Measurements from ENCODE around the gene RGS8.

RGS8 gene

DNA sequence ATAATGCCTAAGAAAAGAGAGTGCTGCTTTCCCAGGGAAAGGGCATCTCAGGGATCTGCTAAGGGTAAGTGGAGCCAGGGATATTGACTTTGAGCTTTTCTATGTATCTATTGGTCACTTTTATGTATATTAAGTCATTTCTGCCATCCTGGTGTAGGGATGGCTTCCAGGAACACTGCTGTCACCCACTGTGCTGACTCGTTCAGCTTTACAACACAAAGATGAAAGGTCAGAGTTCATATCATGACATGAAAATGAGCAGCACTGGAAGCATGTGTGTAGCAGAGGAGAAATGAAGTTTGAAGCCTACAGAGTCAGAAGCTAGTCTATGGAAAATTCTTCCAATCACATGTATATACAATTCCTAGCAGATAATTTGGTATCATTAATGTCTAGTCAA is 37.1 kb upstream of the RGS8 start:
- TF ChIP-seq, protein P1, sequence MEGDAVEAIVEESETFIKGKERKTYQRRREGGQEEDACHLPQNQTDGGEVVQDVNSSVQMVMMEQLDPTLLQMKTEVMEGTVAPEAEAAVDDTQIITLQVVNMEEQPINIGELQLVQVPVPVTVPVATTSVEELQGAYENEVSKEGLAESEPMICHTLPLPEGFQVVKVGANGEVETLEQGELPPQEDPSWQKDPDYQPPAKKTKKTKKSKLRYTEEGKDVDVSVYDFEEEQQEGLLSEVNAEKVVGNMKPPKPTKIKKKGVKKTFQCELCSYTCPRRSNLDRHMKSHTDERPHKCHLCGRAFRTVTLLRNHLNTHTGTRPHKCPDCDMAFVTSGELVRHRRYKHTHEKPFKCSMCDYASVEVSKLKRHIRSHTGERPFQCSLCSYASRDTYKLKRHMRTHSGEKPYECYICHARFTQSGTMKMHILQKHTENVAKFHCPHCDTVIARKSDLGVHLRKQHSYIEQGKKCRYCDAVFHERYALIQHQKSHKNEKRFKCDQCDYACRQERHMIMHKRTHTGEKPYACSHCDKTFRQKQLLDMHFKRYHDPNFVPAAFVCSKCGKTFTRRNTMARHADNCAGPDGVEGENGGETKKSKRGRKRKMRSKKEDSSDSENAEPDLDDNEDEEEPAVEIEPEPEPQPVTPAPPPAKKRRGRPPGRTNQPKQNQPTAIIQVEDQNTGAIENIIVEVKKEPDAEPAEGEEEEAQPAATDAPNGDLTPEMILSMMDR (IDR thresholded peaks at IDR 0.05; ENCODE audit: control insufficient read depth, insufficient read depth, low read depth, low read length, missing control alignments), result no peak
- no peak overlapping the region for H3K4me3 ChIP-seq (ENCODE audit: control insufficient read depth, low read depth, low read length)
- DNase-seq (ENCODE audit: low read depth), result no peak

DNA sequence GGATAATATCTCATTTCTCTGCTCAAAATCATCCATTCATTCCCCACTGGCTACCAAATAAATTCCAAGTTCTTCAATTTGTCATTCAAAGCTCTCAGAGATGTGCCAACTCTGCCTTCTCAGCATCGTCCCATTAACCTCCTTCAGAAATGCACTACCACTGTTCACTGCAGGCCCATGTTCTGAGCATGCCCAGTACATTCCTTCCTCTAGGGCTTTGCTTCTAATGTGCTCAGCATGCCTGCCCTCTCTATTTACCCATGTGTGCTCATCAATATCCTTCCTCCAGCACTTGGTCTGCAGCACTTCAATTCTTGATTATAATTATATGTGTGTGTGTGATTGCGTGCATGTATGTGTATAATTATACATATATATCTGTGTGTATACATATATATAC is 36.1 kb upstream of the RGS8 start:
- DNase-seq (ENCODE audit: low read depth), result no peak
- TF ChIP-seq, protein P1 (IDR thresholded peaks at IDR 0.05; ENCODE audit: control insufficient read depth, insufficient read depth, low read depth, low read length, missing control alignments), result peak; percentile 33

DNA sequence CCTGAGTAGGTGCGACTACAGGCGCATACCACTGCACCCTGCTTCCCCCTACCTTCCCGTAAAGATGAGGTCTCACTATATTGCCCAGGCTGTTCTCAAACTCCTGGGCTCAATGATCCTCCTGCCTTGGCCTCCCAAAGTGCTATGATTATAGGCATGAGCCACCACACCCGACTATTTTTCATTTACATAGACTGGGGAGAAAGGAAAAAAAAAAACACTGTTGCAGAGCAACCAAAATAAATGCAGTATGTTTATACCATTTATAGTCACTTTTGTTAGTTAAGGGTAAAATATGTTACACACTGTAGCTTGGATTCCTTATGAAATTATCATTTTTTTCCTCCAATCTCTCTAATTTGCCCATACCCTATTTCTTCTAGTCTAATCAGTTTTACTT is 35.2 kb upstream of the RGS8 start:
- TF ChIP-seq, protein P1 (IDR thresholded peaks at IDR 0.05; ENCODE audit: control insufficient read depth, insufficient read depth, low read depth, low read length, missing control alignments), result no peak
- DNase-seq (ENCODE audit: low read depth), result no peak
- H3K4me3 ChIP-seq (ENCODE audit: control insufficient read depth, low read depth, low read length), result no peak overlapping the region

More for the DNA sequence above, 36.1 kb upstream of the RGS8 start:
- H3K4me3 ChIP-seq (ENCODE audit: control insufficient read depth, low read depth, low read length), result no peak overlapping the region

DNA sequence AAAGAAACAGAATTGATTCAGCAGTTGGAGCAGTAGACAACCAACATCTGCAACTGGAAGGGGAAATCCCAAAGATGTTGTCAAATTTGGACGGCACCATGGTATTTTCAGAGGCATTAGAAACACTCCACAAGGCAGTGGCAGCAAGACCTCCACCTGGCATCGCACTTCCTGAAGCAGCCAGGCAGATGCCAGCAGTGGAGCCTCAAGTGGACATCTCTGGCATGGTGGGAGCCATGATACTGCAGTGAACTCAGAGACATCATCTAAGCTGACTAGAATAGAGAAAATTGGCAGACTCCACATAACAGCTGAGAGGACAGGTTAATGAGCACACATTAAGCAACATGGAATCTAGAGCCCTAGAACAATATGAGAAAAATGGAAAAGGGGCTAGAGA is 33.9 kb upstream of the RGS8 start:
- no peak for DNase-seq (ENCODE audit: low read depth)
- TF ChIP-seq, protein P1 (IDR thresholded peaks at IDR 0.05; ENCODE audit: control insufficient read depth, insufficient read depth, low read depth, low read length, missing control alignments), result peak; percentile 8
- no peak overlapping the region for H3K4me3 ChIP-seq (ENCODE audit: control insufficient read depth, low read depth, low read length)

DNA sequence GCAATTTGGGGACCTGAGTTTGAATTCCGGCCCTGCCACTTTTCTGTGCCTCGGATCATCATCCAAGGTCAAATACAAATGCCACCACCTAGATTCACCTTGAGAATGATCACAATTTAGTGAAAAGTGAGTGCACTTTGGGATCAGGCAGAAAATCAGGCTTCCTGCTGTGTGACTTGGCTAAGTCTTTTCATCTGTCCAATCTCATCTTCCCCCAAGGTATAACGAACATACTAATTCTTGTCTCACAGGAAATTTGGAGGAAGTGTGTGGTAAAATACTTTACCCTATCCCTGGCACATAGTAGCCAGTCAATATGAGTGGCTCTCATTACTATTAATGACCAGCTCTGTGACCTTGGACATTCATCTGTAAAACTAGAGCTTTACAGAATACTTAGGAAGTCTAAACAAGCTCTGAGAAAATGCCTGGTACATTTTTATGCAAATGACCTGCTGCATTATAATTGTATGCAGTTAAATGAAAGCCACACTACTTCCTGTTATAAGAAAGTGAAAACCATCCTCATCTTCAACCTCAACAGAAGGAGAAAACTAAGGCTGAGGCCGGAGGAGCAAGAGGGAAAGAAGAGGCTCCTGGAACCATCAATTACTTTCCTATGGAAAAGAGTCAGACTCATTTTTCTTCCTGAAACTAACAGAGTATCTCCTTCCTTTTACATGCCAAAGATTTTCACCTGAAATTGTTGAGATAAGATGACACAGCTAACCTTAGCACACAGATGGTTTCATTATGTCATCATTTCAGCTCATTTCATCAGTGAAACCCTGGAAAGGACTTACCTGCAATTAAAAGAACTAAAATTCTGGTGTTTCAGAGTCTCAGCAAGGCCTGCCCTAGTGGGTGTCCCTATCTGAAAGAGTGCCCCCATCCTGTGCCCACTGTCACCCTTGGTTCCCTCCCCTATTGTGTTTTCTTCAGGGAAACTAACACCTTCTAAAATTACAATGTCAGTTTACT is 32.6 kb upstream of the RGS8 start:
- H3K4me3 ChIP-seq (ENCODE audit: control insufficient read depth, low read depth, low read length), result no peak overlapping the region
- TF ChIP-seq, protein P1 (IDR thresholded peaks at IDR 0.05; ENCODE audit: control insufficient read depth, insufficient read depth, low read depth, low read length, missing control alignments), result no peak
- DNase-seq (ENCODE audit: low read depth), result no peak

DNA sequence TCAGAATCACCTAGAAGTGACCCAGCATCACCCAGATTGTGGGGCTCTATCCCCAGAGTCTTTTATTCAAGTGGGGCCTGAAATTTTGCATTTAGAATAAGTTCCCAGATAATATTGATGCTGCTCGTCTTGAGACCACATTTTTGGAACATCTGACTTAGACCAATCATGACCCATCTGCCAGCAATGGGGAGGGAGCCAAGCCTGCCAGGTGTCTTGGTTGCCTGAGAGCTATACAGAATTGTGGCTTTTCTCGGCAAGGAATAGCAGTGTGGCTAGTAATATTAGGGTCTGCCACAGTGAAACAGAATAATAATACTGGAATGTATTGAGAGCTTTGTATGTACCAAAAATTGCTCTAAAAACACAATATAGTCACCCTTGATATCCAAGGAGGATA is 31.1 kb upstream of the RGS8 start:
- DNase-seq (ENCODE audit: low read depth), result no peak
- H3K4me3 ChIP-seq (ENCODE audit: control insufficient read depth, low read depth, low read length), result no peak overlapping the region
- TF ChIP-seq, protein P1 (IDR thresholded peaks at IDR 0.05; ENCODE audit: control insufficient read depth, insufficient read depth, low read depth, low read length, missing control alignments), result no peak

All from AG09309 (cell line).